ENCODE results near the gene TMEM175. TPM values are rescaled to one million over a fixed set of nuclear protein-coding genes. Genes with fewer than 3 reads are reported as not detected.

Gene TMEM175
- total RNA-seq, 1 donor from 2014 or later, result 62.7 TPM

- Mint-ChIP-seq H3K9me3 (ENCODE audit: unreplicated experiment) (peaks cover 2% of the 10 kb centered on the region), H3K27ac (ENCODE audit: unreplicated experiment) (no peak overlapping the region), H3K27me3 (ENCODE audit: unreplicated experiment) (peaks cover 7% of the 10 kb centered on the region), H3K4me1 (ENCODE audit: low read depth, unreplicated experiment) (peaks cover 5% of the 10 kb centered on the region), H3K36me3 (ENCODE audit: unreplicated experiment) (no peaks in the 10 kb centered on the region), H3K4me3 (ENCODE audit: unreplicated experiment) (no peak overlapping the region)
- DNase-seq, result no peak
- no peak for TF ChIP-seq CTCF (IDR thresholded peaks at IDR 0.05; ENCODE audit: partially characterized antibody, unreplicated experiment)
Observed at GRCh38 chr4:946517-947471, 14.5 kb downstream of the TMEM175 start.

GRCh38 chr4:947491-947971 lies 15.3 kb downstream of the TMEM175 start:
- H3K36me3 Mint-ChIP-seq (ENCODE audit: unreplicated experiment), result no peaks in the 10 kb centered on the region
- peaks cover 10% of the 10 kb centered on the region for H3K27me3 Mint-ChIP-seq (ENCODE audit: unreplicated experiment)
- TF ChIP-seq CTCF (IDR thresholded peaks at IDR 0.05; ENCODE audit: partially characterized antibody, unreplicated experiment), result no peak
- H3K4me1 Mint-ChIP-seq (ENCODE audit: low read depth, unreplicated experiment), result peaks cover 8% of the 10 kb centered on the region
- H3K4me3 Mint-ChIP-seq (ENCODE audit: unreplicated experiment), result no peak overlapping the region
- H3K27ac Mint-ChIP-seq (ENCODE audit: unreplicated experiment), result no peak overlapping the region
- H3K9me3 Mint-ChIP-seq (ENCODE audit: unreplicated experiment), result peaks cover 2% of the 10 kb centered on the region
- DNase-seq, result peak; percentile 13

- DNase-seq, result peak; percentile 12
- TF ChIP-seq CTCF (IDR thresholded peaks at IDR 0.05; ENCODE audit: partially characterized antibody, unreplicated experiment), result no peak
- Mint-ChIP-seq H3K27me3 (ENCODE audit: unreplicated experiment) (peaks cover 10% of the 10 kb centered on the region), H3K27ac (ENCODE audit: unreplicated experiment) (no peak overlapping the region), H3K36me3 (ENCODE audit: unreplicated experiment) (no peaks in the 10 kb centered on the region), H3K9me3 (ENCODE audit: unreplicated experiment) (peaks cover 2% of the 10 kb centered on the region), H3K4me3 (ENCODE audit: unreplicated experiment) (no peak overlapping the region), H3K4me1 (ENCODE audit: low read depth, unreplicated experiment) (peaks cover 8% of the 10 kb centered on the region)
Observed at GRCh38 chr4:948101-948935, 16.1 kb downstream of the TMEM175 start.

- no peaks in the 10 kb centered on the region for H3K36me3 Mint-ChIP-seq (ENCODE audit: unreplicated experiment)
- H3K4me3 Mint-ChIP-seq (ENCODE audit: unreplicated experiment), result no peak overlapping the region
- DNase-seq, result no peak
- H3K27ac Mint-ChIP-seq (ENCODE audit: unreplicated experiment), result no peak overlapping the region
- peaks cover 2% of the 10 kb centered on the region for H3K9me3 Mint-ChIP-seq (ENCODE audit: unreplicated experiment)
- TF ChIP-seq CTCF (IDR thresholded peaks at IDR 0.05; ENCODE audit: partially characterized antibody, unreplicated experiment), result no peak
- peaks cover 8% of the 10 kb centered on the region for H3K4me1 Mint-ChIP-seq (ENCODE audit: low read depth, unreplicated experiment)
- peaks cover 10% of the 10 kb centered on the region for H3K27me3 Mint-ChIP-seq (ENCODE audit: unreplicated experiment)
Observed at GRCh38 chr4:948936-949300, 16.7 kb downstream of the TMEM175 start.
